Ecto neural progenitor cell (in vitro differentiated cells): ENCODE data around the gene APCDD1.

Experiments used
- DNase-seq: peaks from one replicate; pipeline ENCODE4 v3.0.0-alpha.2; 2018; ENCODE audit warnings: low spot score

APCDD1 gene

GRCh38 chr18:10453806-10454680 is at the start of gene APCDD1:
Gene APCDD1 (plus strand): TSS chr18:10454635. CDS start chr18:10454982, 347 bp downstream.
- DNase-seq = peak; percentile 90

- DNase-seq = no peak
Measured at GRCh38 chr18:10405014-10405493, 49.4 kb upstream of the APCDD1 start.

GRCh38 chr18:10405816-10406663 is 48.4 kb upstream of the APCDD1 start:
- peak; percentile 58 for DNase-seq

GRCh38 chr18:10408131-10408530 is 46.3 kb upstream of the APCDD1 start:
- no peak for DNase-seq

- no peak for DNase-seq
Measured at GRCh38 chr18:10409041-10409440, 45.4 kb upstream of the APCDD1 start.

- DNase-seq = no peak
Measured at GRCh38 chr18:10410472-10411308, 43.7 kb upstream of the APCDD1 start.

- no peak for DNase-seq
Measured at GRCh38 chr18:10412933-10413332, 41.5 kb upstream of the APCDD1 start.

GRCh38 chr18:10413722-10414121 is 40.7 kb upstream of the APCDD1 start:
- DNase-seq = no peak

- DNase-seq = no peak
Measured at GRCh38 chr18:10414293-10414842, 40.1 kb upstream of the APCDD1 start.

- DNase-seq = no peak
Measured at GRCh38 chr18:10416065-10416464, 38.4 kb upstream of the APCDD1 start.

GRCh38 chr18:10417191-10417590 is 37.2 kb upstream of the APCDD1 start:
- DNase-seq = no peak

GRCh38 chr18:10417664-10418063 is 36.8 kb upstream of the APCDD1 start:
- DNase-seq = no peak

- no peak for DNase-seq
Measured at GRCh38 chr18:10418836-10419235, 35.6 kb upstream of the APCDD1 start.

GRCh38 chr18:10419420-10420103 is 34.9 kb upstream of the APCDD1 start:
- no peak for DNase-seq

- no peak for DNase-seq
Measured at GRCh38 chr18:10420561-10421352, 33.7 kb upstream of the APCDD1 start.

- no peak for DNase-seq
Measured at GRCh38 chr18:10421859-10422258, 32.6 kb upstream of the APCDD1 start.

- DNase-seq = no peak
Measured at GRCh38 chr18:10422731-10423130, 31.7 kb upstream of the APCDD1 start.

GRCh38 chr18:10424585-10425307 is 29.7 kb upstream of the APCDD1 start:
- DNase-seq = no peak

GRCh38 chr18:10430677-10431076 is 23.8 kb upstream of the APCDD1 start:
- no peak for DNase-seq
